BLaER1 treated with 17β-estradiol and CSF1 and Interleukin-3, amounts not matched to agents 10 nM and 100 nM (cell line): ENCODE data around the gene ABCD4.
"Not testable (repeated sequence)": the region's sequence is repeated elsewhere in the genome, so short reads cannot be mapped to it uniquely, and the experiment has no call there.

ENCODE experiments used
- H3K27ac ChIP-seq, 11 experiments: shearing (Covaris generic); formaldehyde crosslinking; 2 replicates each; pipeline ENCODE4 v1.8.1; 2022
- H3K27me3 ChIP-seq, 11 experiments: shearing (Covaris generic); formaldehyde crosslinking; 2 replicates each; pipeline ENCODE4 v1.8.1; 2022
- H3K36me3 ChIP-seq, 11 experiments: shearing (Covaris generic); formaldehyde crosslinking; 2 replicates each; pipeline ENCODE4 v1.8.1; 2022
- H3K4me1 ChIP-seq, 10 experiments: shearing (Covaris generic); formaldehyde crosslinking; 2 replicates each; pipeline ENCODE4 v1.8.1; 2022
- H3K4me2 ChIP-seq, 11 experiments: shearing (Covaris generic); formaldehyde crosslinking; 2 replicates each; pipeline ENCODE4 v1.8.1; 2022
- H3K4me3 ChIP-seq, 10 experiments: shearing (Covaris generic); formaldehyde crosslinking; 2 replicates each; pipeline ENCODE4 v1.8.1; 2022
- H3K9ac ChIP-seq, 11 experiments: shearing (Covaris generic); formaldehyde crosslinking; 2 replicates each; pipeline ENCODE4 v1.8.1; 2022
- H3K9me3 ChIP-seq, 11 experiments: shearing (Covaris generic); formaldehyde crosslinking; replicated peaks in 1 of 11; 2 replicates each; pipeline ENCODE4 v1.8.1; 2022
- H4K20me1 ChIP-seq, 11 experiments: shearing (Covaris generic); formaldehyde crosslinking; 2 replicates each; pipeline ENCODE4 v1.8.1; 2022
- Cebpa-rat ChIP-seq, 11 experiments: shearing (Covaris generic); IDR thresholded peaks; 2 replicates each; pipeline ENCODE4 v1.8.1; 2022

Gene ABCD4

GRCh38 chr14:74346341-74346740 lies 43.6 kb upstream of the ABCD4 start:
- H3K27ac ChIP-seq: no peak overlapping the region
- no peak for TF ChIP-seq Cebpa-rat (IDR thresholded peaks at IDR 0.05)
- no peaks in the 10 kb centered on the region for H3K36me3 ChIP-seq
- H3K4me2 ChIP-seq: no peak overlapping the region
- H4K20me1 ChIP-seq: no peaks in the 10 kb centered on the region
- peaks cover 0 to 8% (median 0%) of the 10 kb centered on the region in 10 experiments; a peak in 3 of 20 replicates for H3K4me1 ChIP-seq
- H3K9me3 ChIP-seq: no peaks in the 10 kb centered on the region
- no peak overlapping the region for H3K4me3 ChIP-seq
- H3K9ac ChIP-seq: no peak overlapping the region
- H3K27me3 ChIP-seq: no peaks in the 10 kb centered on the region

- Histone ChIP-seq H3K27ac (no peak overlapping the region), H4K20me1 (no peaks in the 10 kb centered on the region), H3K9ac (no peak overlapping the region), H3K27me3 (no peaks in the 10 kb centered on the region), H3K9me3 (no peaks in the 10 kb centered on the region), H3K4me3 (no peak overlapping the region), H3K4me2 (no peak overlapping the region), H3K36me3 (no peaks in the 10 kb centered on the region), H3K4me1 (no peaks in the 10 kb centered on the region)
- no peak for TF ChIP-seq Cebpa-rat (IDR thresholded peaks at IDR 0.05)
Observed at GRCh38 chr14:74333909-74334308, 31.2 kb upstream of the ABCD4 start.

GRCh38 chr14:74329950-74330552 lies 27.3 kb upstream of the ABCD4 start:
- H3K4me2 ChIP-seq, H3K27ac ChIP-seq, H3K4me1 ChIP-seq, H3K27me3 ChIP-seq, H4K20me1 ChIP-seq, H3K9me3 ChIP-seq, H3K36me3 ChIP-seq, H3K9ac ChIP-seq, H3K4me3 ChIP-seq: not testable (repeated sequence)

- Histone ChIP-seq H3K27me3 (no peaks in the 10 kb centered on the region), H3K4me2 (no peak overlapping the region), H3K9me3 (no peaks in the 10 kb centered on the region), H3K4me3 (no peak overlapping the region), H3K4me1 (no peaks in the 10 kb centered on the region), H3K9ac (no peak overlapping the region), H3K36me3 (no peaks in the 10 kb centered on the region), H4K20me1 (no peaks in the 10 kb centered on the region), H3K27ac (no peak overlapping the region)
- TF ChIP-seq Cebpa-rat (IDR thresholded peaks at IDR 0.05): no peak
Observed at GRCh38 chr14:74326369-74327152, 23.8 kb upstream of the ABCD4 start.

- no peaks in the 10 kb centered on the region for H3K9me3 ChIP-seq
- no peaks in the 10 kb centered on the region for H3K36me3 ChIP-seq
- TF ChIP-seq Cebpa-rat (IDR thresholded peaks at IDR 0.05): no peak
- H3K27me3 ChIP-seq: no peaks in the 10 kb centered on the region
- H4K20me1 ChIP-seq: no peaks in the 10 kb centered on the region
- H3K4me1 ChIP-seq: no peaks in the 10 kb centered on the region
- H3K27ac ChIP-seq: no peak overlapping the region
- no peak overlapping the region for H3K9ac ChIP-seq
- H3K4me2 ChIP-seq: no peak overlapping the region
- no peak overlapping the region for H3K4me3 ChIP-seq
Observed at GRCh38 chr14:74325446-74325845, 22.7 kb upstream of the ABCD4 start.

- H3K27ac ChIP-seq: no peak overlapping the region
- H3K27me3 ChIP-seq: no peaks in the 10 kb centered on the region
- no peak overlapping the region for H3K4me3 ChIP-seq
- H3K9me3 ChIP-seq: no peaks in the 10 kb centered on the region
- no peaks in the 10 kb centered on the region for H3K36me3 ChIP-seq
- no peaks in the 10 kb centered on the region for H4K20me1 ChIP-seq
- no peak overlapping the region for H3K4me2 ChIP-seq
- no peak overlapping the region for H3K9ac ChIP-seq
- TF ChIP-seq Cebpa-rat (IDR thresholded peaks at IDR 0.05): no peak
- no peaks in the 10 kb centered on the region for H3K4me1 ChIP-seq
Observed at GRCh38 chr14:74324931-74325361, 22.2 kb upstream of the ABCD4 start.

- H3K4me2 ChIP-seq: no peak overlapping the region
- H4K20me1 ChIP-seq: no peaks in the 10 kb centered on the region
- TF ChIP-seq Cebpa-rat (IDR thresholded peaks at IDR 0.05): no peak
- H3K27me3 ChIP-seq: no peaks in the 10 kb centered on the region
- no peaks in the 10 kb centered on the region for H3K36me3 ChIP-seq
- H3K4me3 ChIP-seq: no peak overlapping the region
- peaks cover 0 to 5% (median 0%) of the 10 kb centered on the region in 10 experiments; a peak in 4 of 20 replicates for H3K4me1 ChIP-seq
- H3K27ac ChIP-seq: no peak overlapping the region
- H3K9ac ChIP-seq: no peak overlapping the region
- H3K9me3 ChIP-seq: no peaks in the 10 kb centered on the region
Observed at GRCh38 chr14:74314576-74314975, 11.8 kb upstream of the ABCD4 start.

- Histone ChIP-seq H3K27ac (no peak overlapping the region), H4K20me1 (no peaks in the 10 kb centered on the region), H3K36me3 (no peaks in the 10 kb centered on the region), H3K9ac (no peak overlapping the region), H3K4me3 (no peak overlapping the region), H3K9me3 (no peaks in the 10 kb centered on the region), H3K4me2 (no peak overlapping the region), H3K27me3 (no peaks in the 10 kb centered on the region), H3K4me1 (peaks cover 0 to 11% (median 0%) of the 10 kb centered on the region in 10 experiments; a peak in 6 of 20 replicates)
- no peak for TF ChIP-seq Cebpa-rat (IDR thresholded peaks at IDR 0.05)
Observed at GRCh38 chr14:74313601-74314000, 10.9 kb upstream of the ABCD4 start.

- Histone ChIP-seq H3K4me1 (peaks cover 0 to 11% (median 0%) of the 10 kb centered on the region in 10 experiments; a peak in 6 of 20 replicates), H3K4me2 (no peak overlapping the region), H4K20me1 (no peaks in the 10 kb centered on the region), H3K27ac (no peak overlapping the region), H3K9ac (no peak overlapping the region), H3K4me3 (no peak overlapping the region), H3K36me3 (no peaks in the 10 kb centered on the region), H3K9me3 (no peaks in the 10 kb centered on the region), H3K27me3 (no peaks in the 10 kb centered on the region)
- TF ChIP-seq Cebpa-rat (IDR thresholded peaks at IDR 0.05): no peak
Observed at GRCh38 chr14:74312161-74312560, 9.4 kb upstream of the ABCD4 start.
